OCI-LY7 (cell line): ENCODE measurements around the gene ENDOV. TPM values are rescaled to one million over a fixed set of nuclear protein-coding genes. Genes with fewer than 3 reads are reported as not detected.

Source experiments
- BruUV-seq: library from RNA; stranded (reverse); fragments of 400-500 nt; replicated peaks from 2 replicates; lab custom pipeline; 2021; lab: Mats Ljungman, UMichigan
- CTCF ChIA-PET: fragments of 300-600 bp; sonication (Branson Sonifier 250); formaldehyde crosslinking; loops from one replicate; lab custom pipeline; 2022; ENCODE audit warnings: antibody characterized with exemption; ENCODE audit not compliant: unreplicated experiment; lab: Charles Lee
- POLR2A ChIA-PET: fragments of 300-600 bp; sonication (Branson Sonifier 250); formaldehyde crosslinking; loops from one replicate; lab custom pipeline; 2022; ENCODE audit warnings: antibody characterized with exemption; lab: Charles Lee
- DNase-seq: peaks from one replicate; pipeline ENCODE4 v3.0.0-alpha.2; 2015; ENCODE audit warnings: low spot score
- H2AFZ ChIP-seq: fragments of 200-600 bp; sonication (generic), shearing (Covaris generic); 2 replicates; pipeline ENCODE4 v1.6.1; 2014; ENCODE audit warnings: mild to moderate bottlenecking, antibody characterized with exemption, low read length, moderate library complexity
- H3K27ac ChIP-seq: fragments of 200-600 bp; sonication (generic); 2 replicates; pipeline ENCODE4 v1.5.1; 2014; ENCODE audit warnings: mixed run types, low read depth, mild to moderate bottlenecking, moderate library complexity, low read length, inconsistent platforms; ENCODE audit not compliant: poor library complexity, severe bottlenecking
- H3K36me3 ChIP-seq: fragments of 200-600 bp; sonication (generic); 2 replicates; pipeline ENCODE4 v1.6.1; 2014; ENCODE audit warnings: mild to moderate bottlenecking, antibody characterized with exemption, low read length, moderate library complexity, mixed read lengths; ENCODE audit not compliant: insufficient read depth
- H3K4me1 ChIP-seq: fragments of 200-600 bp; sonication (generic); 2 replicates; pipeline ENCODE4 v1.5.1; 2014; ENCODE audit warnings: mild to moderate bottlenecking, low read length; ENCODE audit not compliant: insufficient read depth, poor library complexity, severe bottlenecking
- H3K4me2 ChIP-seq: fragments of 200-600 bp; sonication (generic); 2 replicates; pipeline ENCODE4 v1.6.1; 2014; ENCODE audit warnings: mild to moderate bottlenecking, low read length
- H3K4me3 ChIP-seq: fragments of 200-600 bp; sonication (generic); 2 replicates; pipeline ENCODE4 v1.5.1; 2014; ENCODE audit warnings: mild to moderate bottlenecking, low read depth, low read length; ENCODE audit not compliant: poor library complexity, severe bottlenecking
- H3K79me2 ChIP-seq: fragments of 200-600 bp; sonication (generic); 2 replicates; pipeline ENCODE4 v1.6.1; 2016; ENCODE audit warnings: low read depth, mild to moderate bottlenecking, low read length, moderate library complexity, mixed read lengths; ENCODE audit not compliant: insufficient read depth
- H3K9me2 ChIP-seq: fragments of 200-600 bp; sonication (generic); 2 replicates; pipeline ENCODE4 v1.6.1; 2016; ENCODE audit warnings: mild to moderate bottlenecking, low read length, mixed read lengths; ENCODE audit not compliant: insufficient read depth
- H3K9me3 ChIP-seq: fragments of 200-600 bp; sonication (generic); 2 replicates; pipeline ENCODE4 v1.6.1; 2014; ENCODE audit warnings: mild to moderate bottlenecking, mixed run types, low read length, mixed read lengths
- H4K20me1 ChIP-seq: fragments of 200-600 bp; sonication (generic); 2 replicates; pipeline ENCODE4 v1.6.1; 2014; ENCODE audit warnings: mild to moderate bottlenecking, antibody characterized with exemption, low read length, moderate library complexity, mixed read lengths; ENCODE audit not compliant: insufficient read depth
- EZH2phosphoT487 ChIP-seq: fragments of 200-600 bp; sonication (generic); IDR thresholded peaks from 2 replicates; pipeline ENCODE4 v1.6.1; 2018; ENCODE audit warnings: low read depth, borderline replicate concordance, mild to moderate bottlenecking, mixed run types, antibody characterized with exemption, low read length, moderate library complexity, mixed read lengths
- intact Hi-C: fragments of 100-400 bp; cut with micrococcal nuclease; formaldehyde crosslinking; loops from one replicate; pipeline ENCODE4 v1.10.0; 2022; ENCODE audit not compliant: unreplicated experiment
- total RNA-seq, 2 experiments: library from RNA; depleted of rRNA in 1 of 2; stranded (reverse); fragments of >200 nt in 1 of 2; shearing (Covaris generic) in 1 of 2; gene quantifications; 2 replicates each; pipeline ENCODE4 v1.2.3, GENCODE V29; 2014 to 2022
- TF ChIP-seq, protein P1 (sequence below): fragments of 200-600 bp; sonication (generic); conservative IDR thresholded peaks from 2 replicates; pipeline ENCODE4 v1.5.1; 2014; ENCODE audit warnings: mild to moderate bottlenecking, antibody characterized with exemption, low read length, moderate library complexity, mixed read lengths

ENDOV gene
- total RNA-seq, 2 experiments from 2014 or later, result 22.4 to 33.1 TPM

DNA sequence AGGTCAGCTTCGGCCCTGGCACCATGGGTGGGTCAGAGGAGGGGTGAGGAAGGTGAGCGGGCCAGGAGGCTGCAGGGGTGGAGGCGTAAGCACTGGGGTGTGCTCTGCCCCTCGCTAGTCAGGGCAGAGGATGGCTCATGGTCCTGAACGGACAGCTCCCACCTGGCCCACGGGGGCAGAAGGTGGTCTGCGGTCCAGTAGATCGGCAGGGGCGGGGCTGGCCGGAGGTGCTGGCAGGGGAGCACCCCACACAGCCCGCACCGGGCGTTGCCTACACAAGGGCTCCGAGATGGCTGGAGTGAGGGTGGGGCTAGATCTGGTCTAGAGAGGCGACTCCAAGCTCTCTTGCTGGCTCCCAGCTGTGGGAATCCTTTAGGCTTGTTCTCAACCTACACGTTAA is 53.3 kb downstream of the ENDOV start:
- CTCF ChIA-PET, result no interaction called here
- POLR2A ChIA-PET, result no interaction called here

DNA sequence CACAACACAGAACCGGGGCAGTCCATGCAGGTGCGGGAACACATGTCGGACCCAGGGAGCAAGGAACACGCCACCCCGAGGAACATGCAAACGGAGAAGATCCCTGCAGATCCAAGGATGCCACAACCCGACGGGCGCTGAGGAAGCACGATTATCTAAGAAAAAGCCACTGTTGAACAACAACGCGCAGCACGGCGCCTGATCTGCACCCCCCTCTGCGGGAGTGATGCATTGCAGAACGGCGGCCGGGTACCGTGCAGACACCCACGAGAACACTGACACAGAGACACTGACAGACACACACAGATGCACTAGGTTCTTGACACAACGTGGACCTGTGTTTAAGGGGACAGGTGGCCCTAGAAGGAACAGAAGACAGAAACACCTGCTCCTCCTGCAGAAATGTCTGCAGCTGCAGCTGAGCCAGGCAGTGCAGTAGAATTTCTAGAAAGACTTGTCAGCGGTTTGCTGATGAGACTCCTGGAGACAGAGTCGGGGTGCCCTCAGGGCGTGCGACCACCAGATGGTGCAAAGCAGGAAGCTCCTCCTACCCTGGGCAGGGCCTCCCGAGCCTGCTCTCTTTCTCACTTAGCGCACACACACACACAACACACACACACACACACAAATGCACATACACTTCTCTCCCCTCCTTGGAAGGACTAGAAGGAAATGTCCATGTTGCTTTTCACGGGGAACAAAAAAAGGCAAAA is 54.0 kb downstream of the ENDOV start:
- Histone ChIP-seq H3K4me2 (no peak overlapping the region), H3K36me3 (no peaks in the 10 kb centered on the region), H3K4me1 (peaks cover 2% of the 10 kb centered on the region), H3K4me3 (no peak overlapping the region), H3K9me2 (no peaks in the 10 kb centered on the region), H3K9me3 (no peaks in the 10 kb centered on the region), H4K20me1 (no peaks in the 10 kb centered on the region), H3K79me2 (no peaks in the 10 kb centered on the region), H3K27ac (no peak overlapping the region), H2AFZ (no peak overlapping the region)
- ChIA-PET POLR2A (no interaction called here), CTCF (interaction anchor here (0.6 kb wide), 1 partner anchor 173 kb away, joined by 3 read pairs; no protein-coding TSS in a partner anchor)
- intact Hi-C loops, result no loop called here
- DNase-seq, result peak; percentile 44
- BruUV-seq, result no TSS peak
- no peak for TF ChIP-seq EZH2phosphoT487
- TF ChIP-seq, protein P1, sequence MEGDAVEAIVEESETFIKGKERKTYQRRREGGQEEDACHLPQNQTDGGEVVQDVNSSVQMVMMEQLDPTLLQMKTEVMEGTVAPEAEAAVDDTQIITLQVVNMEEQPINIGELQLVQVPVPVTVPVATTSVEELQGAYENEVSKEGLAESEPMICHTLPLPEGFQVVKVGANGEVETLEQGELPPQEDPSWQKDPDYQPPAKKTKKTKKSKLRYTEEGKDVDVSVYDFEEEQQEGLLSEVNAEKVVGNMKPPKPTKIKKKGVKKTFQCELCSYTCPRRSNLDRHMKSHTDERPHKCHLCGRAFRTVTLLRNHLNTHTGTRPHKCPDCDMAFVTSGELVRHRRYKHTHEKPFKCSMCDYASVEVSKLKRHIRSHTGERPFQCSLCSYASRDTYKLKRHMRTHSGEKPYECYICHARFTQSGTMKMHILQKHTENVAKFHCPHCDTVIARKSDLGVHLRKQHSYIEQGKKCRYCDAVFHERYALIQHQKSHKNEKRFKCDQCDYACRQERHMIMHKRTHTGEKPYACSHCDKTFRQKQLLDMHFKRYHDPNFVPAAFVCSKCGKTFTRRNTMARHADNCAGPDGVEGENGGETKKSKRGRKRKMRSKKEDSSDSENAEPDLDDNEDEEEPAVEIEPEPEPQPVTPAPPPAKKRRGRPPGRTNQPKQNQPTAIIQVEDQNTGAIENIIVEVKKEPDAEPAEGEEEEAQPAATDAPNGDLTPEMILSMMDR, result no peak

More for the DNA sequence above, 53.3 kb downstream of the ENDOV start:
- no peak for DNase-seq
- Histone ChIP-seq H3K27ac (no peak overlapping the region), H3K36me3 (no peaks in the 10 kb centered on the region), H2AFZ (no peak overlapping the region), H3K4me1 (no peaks in the 10 kb centered on the region), H3K4me3 (no peak overlapping the region), H3K4me2 (no peak overlapping the region), H3K79me2 (no peaks in the 10 kb centered on the region), H3K9me3 (no peaks in the 10 kb centered on the region), H3K9me2 (no peaks in the 10 kb centered on the region), H4K20me1 (no peaks in the 10 kb centered on the region)
- TF ChIP-seq EZH2phosphoT487, result no peak
- TF ChIP-seq, protein P1, result no peak
- intact Hi-C loops, result no loop called here
- BruUV-seq, result no TSS peak

DNA sequence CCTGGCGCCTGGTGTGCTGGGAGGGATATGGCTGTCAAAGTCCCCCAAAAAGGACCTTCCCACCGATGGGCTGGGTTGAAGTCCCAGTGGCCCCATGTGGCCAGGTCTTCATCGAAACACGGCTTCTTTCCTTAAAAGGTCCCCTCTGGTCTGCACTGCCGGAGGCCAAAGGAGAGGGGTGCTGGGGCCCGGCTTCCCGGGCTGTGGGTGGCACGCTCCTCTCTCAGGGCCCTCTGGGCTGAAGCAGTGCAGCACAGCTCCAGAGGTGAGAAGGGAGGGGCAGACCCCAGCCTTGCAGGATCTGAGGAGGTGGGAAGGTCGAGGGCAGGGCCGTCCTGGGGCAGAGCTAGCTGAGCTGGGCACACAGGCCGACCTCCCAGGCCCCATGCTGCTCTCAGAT is 54.7 kb downstream of the ENDOV start:
- Histone ChIP-seq H3K36me3 (no peaks in the 10 kb centered on the region), H3K79me2 (no peaks in the 10 kb centered on the region), H3K9me3 (no peaks in the 10 kb centered on the region), H3K4me3 (no peak overlapping the region), H2AFZ (no peak overlapping the region), H3K4me2 (no peak overlapping the region), H3K9me2 (no peaks in the 10 kb centered on the region), H3K27ac (no peak overlapping the region), H4K20me1 (no peaks in the 10 kb centered on the region), H3K4me1 (peaks cover 9% of the 10 kb centered on the region)
- CTCF ChIA-PET, result no interaction called here
- POLR2A ChIA-PET, result no interaction called here
- no peak for DNase-seq
- TF ChIP-seq, protein P1, result no peak
- no peak for TF ChIP-seq EZH2phosphoT487
- BruUV-seq, result no TSS peak
- intact Hi-C loops, result no loop called here
